ENCODE measurements around the gene TRIM46.
A peak's percentile ranks its signal among the peaks of the same experiment; 100 is the strongest.

The TRIM46 gene

GRCh38 chr1:155176544-155177071 is 3.0 kb downstream of the TRIM46 start:
- TF ChIP-seq FOXM1 (IDR thresholded peaks at IDR 0.05; ENCODE audit: borderline replicate concordance, low read depth) (no peak), YY1 (IDR thresholded peaks at IDR 0.05; ENCODE audit: low read depth) (peak; percentile 49; the same call in 1 of the 2 replicates), RAD21 (IDR thresholded peaks at IDR 0.05; ENCODE audit: low read depth) (peak; percentile 69)

- no peak for TF ChIP-seq TAF1 (IDR thresholded peaks at IDR 0.05; ENCODE audit: low read depth)
- TF ChIP-seq ZBTB7A (IDR thresholded peaks at IDR 0.05; ENCODE audit: low read depth), result no peak
- TF ChIP-seq EGR1 (IDR thresholded peaks at IDR 0.05), result no peak
- TF ChIP-seq NFIC (IDR thresholded peaks at IDR 0.05), result no peak
- no peak for TF ChIP-seq CEBPB (IDR thresholded peaks at IDR 0.05)
- TF ChIP-seq RAD21 (IDR thresholded peaks at IDR 0.05; ENCODE audit: low read depth), result no peak
- no peak for TF ChIP-seq USF1 (IDR thresholded peaks at IDR 0.05)
- no peak for TF ChIP-seq TCF12 (IDR thresholded peaks at IDR 0.05; ENCODE audit: low read depth)
- TF ChIP-seq FOXM1 (IDR thresholded peaks at IDR 0.05; ENCODE audit: borderline replicate concordance, low read depth), result no peak
- TF ChIP-seq CREB1 (IDR thresholded peaks at IDR 0.05; ENCODE audit: low read depth), result no peak
- no peak for TF ChIP-seq MAX (IDR thresholded peaks at IDR 0.05)
- TF ChIP-seq TEAD4 (IDR thresholded peaks at IDR 0.05), result no peak
- no peak for TF ChIP-seq EP300 (IDR thresholded peaks at IDR 0.05; ENCODE audit: borderline replicate concordance)
- TF ChIP-seq YY1 (IDR thresholded peaks at IDR 0.05; ENCODE audit: low read depth), result no peak
Observed at GRCh38 chr1:155177192-155177917, 3.7 kb downstream of the TRIM46 start.

GRCh38 chr1:155177918-155178281 is 4.3 kb downstream of the TRIM46 start:
- TF ChIP-seq NFIC (IDR thresholded peaks at IDR 0.05), result no peak
- TF ChIP-seq EP300 (IDR thresholded peaks at IDR 0.05; ENCODE audit: borderline replicate concordance), result no peak
- TF ChIP-seq MAX (IDR thresholded peaks at IDR 0.05), result no peak
- no peak for TF ChIP-seq YY1 (IDR thresholded peaks at IDR 0.05; ENCODE audit: low read depth)
- TF ChIP-seq RAD21 (IDR thresholded peaks at IDR 0.05; ENCODE audit: low read depth), result no peak
- no peak for TF ChIP-seq REST (IDR thresholded peaks at IDR 0.05; ENCODE audit: low read depth)
- TF ChIP-seq EGR1 (IDR thresholded peaks at IDR 0.05), result no peak
- TF ChIP-seq FOXM1 (IDR thresholded peaks at IDR 0.05; ENCODE audit: borderline replicate concordance, low read depth), result no peak
- no peak for TF ChIP-seq TCF12 (IDR thresholded peaks at IDR 0.05; ENCODE audit: low read depth)
- no peak for TF ChIP-seq CREB1 (IDR thresholded peaks at IDR 0.05; ENCODE audit: low read depth)
- no peak for TF ChIP-seq TAF1 (IDR thresholded peaks at IDR 0.05; ENCODE audit: low read depth)
- TF ChIP-seq ZBTB7A (IDR thresholded peaks at IDR 0.05; ENCODE audit: low read depth), result no peak
- TF ChIP-seq TEAD4 (IDR thresholded peaks at IDR 0.05), result no peak

- TF ChIP-seq TAF1 (IDR thresholded peaks at IDR 0.05; ENCODE audit: low read depth) (no peak), EP300 (IDR thresholded peaks at IDR 0.05; ENCODE audit: borderline replicate concordance) (no peak), CEBPB (IDR thresholded peaks at IDR 0.05) (peak; percentile 57)
Observed at GRCh38 chr1:155178441-155179111, 4.9 kb downstream of the TRIM46 start.

GRCh38 chr1:155179112-155180031 is 5.7 kb downstream of the TRIM46 start:
- no peak for TF ChIP-seq CEBPB (IDR thresholded peaks at IDR 0.05)
- no peak for TF ChIP-seq RAD21 (IDR thresholded peaks at IDR 0.05; ENCODE audit: low read depth)
- TF ChIP-seq YY1 (IDR thresholded peaks at IDR 0.05; ENCODE audit: low read depth), result no peak
- no peak for TF ChIP-seq FOXM1 (IDR thresholded peaks at IDR 0.05; ENCODE audit: borderline replicate concordance, low read depth)
- no peak for TF ChIP-seq TEAD4 (IDR thresholded peaks at IDR 0.05)
- no peak for TF ChIP-seq MAX (IDR thresholded peaks at IDR 0.05)
- no peak for TF ChIP-seq REST (IDR thresholded peaks at IDR 0.05; ENCODE audit: low read depth)
- no peak for TF ChIP-seq EGR1 (IDR thresholded peaks at IDR 0.05)

All from Ishikawa (cell line).